Right lobe of liver (tissue), 4 donors: ENCODE measurements around the gene B3GALNT2.
"Not testable (repeated sequence)": the region's sequence is repeated elsewhere in the genome, so short reads cannot be mapped to it uniquely, and the experiment has no call there.

Experiments
- POLR2A ChIP-seq: fragments of 450-650 bp; IDR thresholded peaks from one replicate; pipeline ENCODE4 v1.6.1; 2017; ENCODE audit warnings: antibody characterized with exemption, mild to moderate bottlenecking
- TF ChIP-seq, protein P1 (sequence below), 4 donors: fragments of 200-600 bp in 3 of 4; fragments of 450-650 bp in 1 of 4; IDR thresholded peaks; one replicate each; pipeline versions ENCODE4 v1.5.1 to v1.8.0; 2016 to 2022; ENCODE audit warnings: antibody characterized with exemption in 4 of 4, mild to moderate bottlenecking in 2 of 4
- donor health status: DM: no; HTN: no; CAD: no.
- donor health status: DM: no; HTN: no; CAD: no.
- donor health status: DM: no; HTN: yes; CAD: no.

- TF ChIP-seq, protein P1, sequence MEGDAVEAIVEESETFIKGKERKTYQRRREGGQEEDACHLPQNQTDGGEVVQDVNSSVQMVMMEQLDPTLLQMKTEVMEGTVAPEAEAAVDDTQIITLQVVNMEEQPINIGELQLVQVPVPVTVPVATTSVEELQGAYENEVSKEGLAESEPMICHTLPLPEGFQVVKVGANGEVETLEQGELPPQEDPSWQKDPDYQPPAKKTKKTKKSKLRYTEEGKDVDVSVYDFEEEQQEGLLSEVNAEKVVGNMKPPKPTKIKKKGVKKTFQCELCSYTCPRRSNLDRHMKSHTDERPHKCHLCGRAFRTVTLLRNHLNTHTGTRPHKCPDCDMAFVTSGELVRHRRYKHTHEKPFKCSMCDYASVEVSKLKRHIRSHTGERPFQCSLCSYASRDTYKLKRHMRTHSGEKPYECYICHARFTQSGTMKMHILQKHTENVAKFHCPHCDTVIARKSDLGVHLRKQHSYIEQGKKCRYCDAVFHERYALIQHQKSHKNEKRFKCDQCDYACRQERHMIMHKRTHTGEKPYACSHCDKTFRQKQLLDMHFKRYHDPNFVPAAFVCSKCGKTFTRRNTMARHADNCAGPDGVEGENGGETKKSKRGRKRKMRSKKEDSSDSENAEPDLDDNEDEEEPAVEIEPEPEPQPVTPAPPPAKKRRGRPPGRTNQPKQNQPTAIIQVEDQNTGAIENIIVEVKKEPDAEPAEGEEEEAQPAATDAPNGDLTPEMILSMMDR (IDR thresholded peaks at IDR 0.05) = not testable (repeated sequence)
- TF ChIP-seq POLR2A = not testable (repeated sequence)
These were observed 41.4 kb downstream of the B3GALNT2 start for GRCh38 chr1:235462832-235463231.
